ENCODE measurements around the gene KRT39.
"Not testable (repeated sequence)": the region's sequence is repeated elsewhere in the genome, so short reads cannot be mapped to it uniquely, and the experiment has no call there.

KRT39 gene

DNA sequence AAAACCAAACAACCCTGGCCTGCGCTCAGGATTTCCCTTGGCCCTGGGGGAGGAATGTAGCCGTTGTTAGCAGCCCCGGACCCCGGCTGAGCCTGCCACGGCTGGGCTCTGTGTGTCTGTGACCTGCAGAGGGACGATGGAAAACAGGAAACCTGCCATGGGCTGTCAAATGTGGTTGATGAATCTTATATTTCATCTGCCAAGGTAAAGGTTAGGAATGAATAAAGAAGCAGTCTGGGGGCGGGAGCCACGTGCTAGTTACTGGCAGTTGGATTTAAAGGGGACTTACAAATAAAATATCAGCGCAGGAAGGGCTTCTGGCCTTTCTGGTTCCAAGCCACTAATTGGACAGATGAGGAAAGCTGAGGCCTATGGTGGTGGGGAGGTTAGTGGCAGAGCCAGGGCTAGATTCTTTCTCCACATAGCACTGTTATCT, 29.3 kb downstream of the KRT39 start, which contains the start of gene KRT23:
Gene KRT23, minus strand, starts transcription at position 263 of the 436 bp plus-strand sequence. CDS start 1,043 bp downstream, outside the sequence.
- DNase-seq, result no peak

- DNase-seq, result no peak
Observed at GRCh38 chr17:40936976-40937375, 29.8 kb downstream of the KRT39 start.

DNA sequence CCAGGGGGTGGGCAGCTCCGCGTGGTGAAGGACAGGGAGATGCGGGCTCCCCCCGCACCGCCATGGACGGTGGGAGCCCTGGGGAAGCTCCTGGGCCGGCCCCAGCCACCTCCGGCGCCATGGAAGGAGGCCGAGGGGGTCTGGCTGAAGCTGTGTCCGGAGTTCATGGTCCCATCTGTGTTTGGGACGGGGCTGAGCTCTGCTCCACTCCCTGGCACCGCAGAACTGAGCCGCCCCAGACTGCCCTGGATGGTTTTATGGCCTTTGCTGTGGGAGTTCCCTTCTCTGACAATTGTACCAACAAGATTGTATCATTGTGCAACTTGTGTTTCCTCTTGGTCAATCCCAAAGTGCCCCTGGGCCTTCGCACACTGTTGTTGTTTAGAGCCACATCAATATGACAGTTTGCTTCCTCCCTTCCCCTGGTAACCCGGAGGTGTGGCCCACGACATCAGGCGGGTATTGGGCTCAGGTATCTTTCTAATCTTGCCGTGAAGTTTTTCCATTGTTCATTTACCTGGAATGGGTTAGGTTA, 30.2 kb downstream of the KRT39 start:
- DNase-seq, result no peak

DNA sequence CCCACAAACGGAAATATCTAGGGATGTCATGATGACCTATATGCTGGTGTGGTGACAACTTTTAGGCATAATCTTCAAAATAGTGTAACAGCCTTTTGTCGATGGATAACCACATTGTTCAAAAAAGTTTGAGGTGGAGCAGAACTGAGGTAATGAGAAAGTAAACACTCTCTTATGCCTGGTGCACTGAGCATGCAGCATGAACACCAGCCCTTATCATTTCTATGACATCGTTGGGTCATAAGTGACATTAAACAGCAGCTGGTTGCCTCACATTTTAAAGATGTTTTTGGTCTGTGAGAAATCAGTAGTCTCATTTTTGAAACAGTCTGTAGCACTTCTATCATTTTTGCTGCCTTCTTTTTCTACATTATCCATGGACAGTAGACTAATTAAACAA, 31.1 kb downstream of the KRT39 start:
- DNase-seq, result no peak

DNA sequence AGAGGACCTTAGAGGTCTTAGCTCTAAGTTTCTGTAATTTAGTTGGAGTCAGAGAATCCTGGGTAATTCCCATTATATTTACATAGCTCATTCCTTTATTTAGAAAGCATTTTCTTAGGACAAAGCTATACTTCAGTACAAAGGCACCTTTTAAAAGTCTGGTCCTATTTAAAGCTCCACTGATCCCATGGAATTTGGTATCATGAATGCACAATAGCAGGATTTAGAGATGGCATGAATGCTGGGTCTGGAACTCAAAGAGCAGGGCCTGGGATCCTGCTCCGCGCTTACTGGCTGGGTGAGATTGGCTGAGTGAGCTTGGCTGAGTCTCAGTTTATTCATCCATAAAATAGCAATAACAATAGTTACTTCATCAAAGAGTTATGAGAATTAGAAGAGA, 34.1 kb downstream of the KRT39 start:
- no peak for DNase-seq

- DNase-seq, result no peak
Observed at GRCh38 chr17:40931311-40931710, 35.4 kb downstream of the KRT39 start.

DNA sequence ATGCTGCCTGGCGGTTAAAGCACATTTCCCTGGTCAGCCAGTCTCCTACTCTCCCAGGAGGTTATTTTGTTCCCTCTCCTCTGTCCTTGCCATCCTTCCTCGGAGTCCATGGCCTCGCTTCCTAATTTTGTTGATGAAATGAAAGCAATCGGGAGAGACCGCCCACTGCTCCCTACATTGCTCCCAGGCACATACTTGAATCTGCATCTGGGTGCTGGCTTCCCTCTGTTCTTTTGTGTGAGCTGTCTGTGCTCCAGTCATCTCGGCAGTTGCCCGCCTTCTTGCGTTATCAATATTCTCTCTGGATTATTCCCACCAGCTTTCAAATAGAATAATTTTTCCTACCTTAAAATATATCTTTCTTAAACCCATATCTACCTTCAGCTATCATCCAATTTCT, 40.4 kb downstream of the KRT39 start:
- no peak for DNase-seq

DNA sequence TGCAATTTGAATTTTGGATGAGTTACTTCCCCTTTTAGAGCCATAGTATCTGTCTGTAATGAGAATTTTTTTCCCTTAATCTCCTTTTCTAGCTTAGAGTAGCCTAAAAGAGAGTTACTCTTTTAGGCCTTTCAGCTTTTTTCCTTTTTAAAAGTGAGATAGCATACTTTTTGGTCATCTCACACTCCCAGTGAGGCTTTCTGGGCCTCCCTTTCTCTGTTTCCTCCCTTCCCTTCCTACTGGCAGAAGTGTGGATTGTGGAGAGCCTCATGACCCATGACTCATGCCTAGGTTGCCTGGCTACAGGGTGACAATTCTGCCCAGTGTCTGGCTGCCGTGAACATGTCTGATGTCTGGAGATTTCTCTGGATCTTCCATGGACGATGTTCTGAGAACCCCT, 44.5 kb downstream of the KRT39 start:
- no peak for DNase-seq

- DNase-seq, result no peak
Observed at GRCh38 chr17:40921026-40921425, 45.7 kb downstream of the KRT39 start.

DNA sequence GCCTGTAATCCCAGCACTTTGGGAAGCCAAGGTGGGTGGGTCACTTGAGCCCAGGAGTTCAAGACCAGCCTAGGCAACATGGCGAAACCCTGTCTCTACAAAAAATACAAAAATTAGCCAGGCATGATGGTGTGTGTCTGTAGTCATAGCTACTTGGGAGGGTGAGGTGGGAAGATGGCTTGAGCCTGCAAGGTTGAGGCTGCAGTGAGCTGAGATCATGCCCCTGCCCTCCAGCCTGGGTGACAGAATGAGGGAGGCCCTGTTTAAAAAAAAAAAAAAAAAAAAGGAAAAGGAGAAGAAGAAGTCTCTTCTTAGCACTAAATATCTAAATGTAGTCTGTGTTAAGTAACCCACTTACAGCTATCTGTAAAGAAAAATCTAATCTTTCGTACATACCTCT, 49.6 kb downstream of the KRT39 start:
- not testable (repeated sequence) for DNase-seq

- DNase-seq, result no peak
Observed at GRCh38 chr17:40916366-40916765, 50.4 kb downstream of the KRT39 start.

DNA sequence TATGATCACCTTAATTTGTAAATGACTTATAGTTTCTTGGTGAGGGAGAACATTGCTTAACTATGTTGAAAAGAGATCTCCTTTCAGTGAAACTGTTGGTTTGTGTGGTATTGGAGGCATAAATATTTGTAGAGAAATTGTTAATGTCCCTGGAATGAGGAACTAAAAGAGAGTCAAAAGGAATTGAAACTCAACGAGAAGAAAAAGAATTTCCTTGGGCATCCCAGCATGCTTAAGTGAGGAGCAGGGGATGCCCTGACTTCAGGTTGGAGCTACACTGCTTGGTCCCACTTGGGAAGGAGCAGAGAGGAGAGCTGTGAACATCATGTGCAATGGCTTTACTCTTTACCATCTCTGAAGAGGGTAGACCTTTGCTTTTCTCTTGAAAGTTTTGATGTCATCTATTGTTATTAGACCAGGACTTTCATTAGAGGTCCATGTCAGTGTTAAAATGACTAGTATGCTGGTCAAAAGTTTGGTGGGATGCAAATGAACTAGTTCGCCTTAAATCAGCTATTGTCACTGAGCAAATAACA, 51.0 kb downstream of the KRT39 start:
- DNase-seq, result no peak

- no peak for DNase-seq
Observed at GRCh38 chr17:40915199-40915661, 51.5 kb downstream of the KRT39 start.

DNA sequence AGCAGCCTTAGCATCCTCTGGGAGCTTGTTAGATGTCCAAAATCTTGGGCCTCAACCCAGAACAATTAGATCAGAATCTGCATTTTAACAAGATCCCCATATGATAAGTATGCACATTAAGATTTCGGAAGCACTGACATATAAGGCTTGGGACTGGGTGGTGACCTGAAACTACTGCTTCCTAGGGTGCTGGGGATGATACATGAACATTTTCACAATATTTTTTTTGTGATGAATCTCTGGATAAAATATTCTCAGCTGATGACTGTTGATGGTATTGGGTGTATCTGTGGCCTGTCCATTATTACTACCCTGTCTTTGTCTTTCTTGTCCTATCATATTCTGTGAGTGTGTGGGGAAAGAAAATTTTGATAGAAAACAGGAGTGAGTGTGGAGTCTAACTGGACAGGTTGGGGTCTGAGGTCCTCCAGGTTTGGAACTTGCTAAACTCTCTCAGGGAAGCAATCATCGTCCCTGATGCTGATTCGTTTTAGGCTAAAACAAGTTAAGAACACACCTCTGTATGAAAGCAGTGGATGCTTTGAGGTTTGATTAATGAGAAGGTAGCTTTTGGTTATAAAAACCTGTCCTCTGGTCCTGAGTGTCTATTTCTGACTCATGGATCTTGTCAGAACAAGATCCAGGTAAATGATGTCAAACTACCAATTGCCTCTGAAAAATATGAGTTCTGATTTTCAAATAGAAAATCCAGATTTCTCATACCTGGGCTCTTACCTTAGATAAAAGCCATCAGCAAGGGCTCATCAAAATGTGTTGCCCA, 52.5 kb downstream of the KRT39 start:
- DNase-seq, result no peak

DNA sequence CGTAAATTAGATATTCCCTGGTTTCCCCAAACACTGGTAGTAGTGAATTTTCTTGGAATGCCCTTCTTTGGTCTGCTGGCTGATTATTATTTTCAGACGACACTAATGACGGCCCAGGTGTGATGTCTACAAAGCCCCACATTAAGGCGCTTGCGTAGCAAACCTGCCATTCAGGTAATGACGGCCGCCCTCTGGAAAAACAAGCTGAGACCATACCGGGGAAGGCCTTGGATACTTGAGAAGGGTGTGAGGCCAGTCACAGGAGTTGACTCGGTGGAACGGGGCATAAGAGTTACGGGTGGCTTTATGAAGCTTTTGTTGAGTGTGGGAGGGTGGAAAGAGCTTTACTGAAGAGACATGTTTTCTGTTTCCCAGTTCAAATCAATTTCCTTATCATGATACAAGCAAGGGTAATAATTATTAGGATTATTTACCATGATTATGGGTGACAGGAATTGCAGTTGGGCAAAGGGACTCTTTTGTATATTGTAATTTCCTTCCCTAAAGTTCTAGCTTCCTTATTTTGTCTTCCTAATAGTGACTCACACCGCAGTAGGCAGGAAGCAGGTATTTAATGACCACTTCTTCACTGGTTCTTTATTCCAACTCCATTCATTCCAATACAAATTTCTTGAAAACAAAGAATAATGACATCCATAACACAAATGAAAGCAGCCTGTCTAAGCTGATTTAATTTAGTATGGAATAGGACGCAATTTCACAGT, 54.1 kb downstream of the KRT39 start:
- no peak for DNase-seq

DNA sequence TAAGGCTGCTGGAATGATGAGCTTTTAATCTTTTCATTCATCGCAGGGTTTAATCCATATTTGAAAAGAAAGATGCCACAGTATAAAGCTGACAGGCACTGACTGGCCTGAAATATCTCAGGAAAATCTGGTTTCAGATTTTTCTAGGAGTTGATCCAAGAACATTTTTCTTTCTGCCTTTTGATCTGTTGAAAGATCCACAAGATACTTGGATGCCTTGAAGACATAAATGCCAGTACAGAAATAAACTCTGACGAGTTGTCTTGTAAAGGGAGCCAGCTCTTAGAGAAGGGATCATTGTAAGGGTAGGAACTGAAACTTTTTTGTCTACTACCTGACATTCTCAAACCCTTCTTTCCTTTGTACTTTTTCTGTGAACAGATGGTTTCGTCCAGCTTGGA, 56.3 kb downstream of the KRT39 start:
- peak; percentile 56 for DNase-seq

DNA sequence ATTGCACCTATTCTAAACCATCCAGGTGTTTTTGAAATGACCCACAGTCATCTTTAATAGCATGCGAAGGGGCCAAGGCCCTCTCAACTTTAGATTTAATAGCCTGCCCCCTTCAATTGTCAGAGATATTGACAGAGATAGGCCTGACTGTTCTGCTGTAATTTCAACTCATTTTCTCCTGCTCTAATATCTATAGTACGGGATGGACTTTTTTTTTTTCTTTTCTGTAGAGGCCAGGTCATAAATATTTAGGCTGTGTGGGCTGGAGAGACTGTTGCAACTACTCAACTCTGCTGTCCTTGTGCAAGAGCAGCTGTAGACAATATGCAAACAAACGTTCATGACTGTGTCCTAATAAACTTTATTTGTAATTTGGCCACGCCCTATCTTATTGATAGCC, 57.0 kb downstream of the KRT39 start:
- no peak for DNase-seq

- peak; percentile 88 for DNase-seq
Observed at GRCh38 chr17:40909351-40909750, 57.4 kb downstream of the KRT39 start.
